Endodermal cell (in vitro differentiated cells): ENCODE measurements around the gene TUB. TPM values are rescaled to one million over a fixed set of nuclear protein-coding genes. Genes with fewer than 3 reads are reported as not detected.

Experiments used
- DNase-seq: peaks from one replicate; pipeline ENCODE4 v3.0.0-alpha.2; 2017
- H3K27ac ChIP-seq: 2 replicates; pipeline ENCODE4 v1.5.1; 2013; ENCODE audit warnings: mild to moderate bottlenecking, low read depth, low read length, moderate library complexity
- H3K27me3 ChIP-seq: 2 replicates; pipeline ENCODE4 v1.6.1; 2013; ENCODE audit warnings: mild to moderate bottlenecking, low read length, moderate library complexity; ENCODE audit not compliant: insufficient read depth, control insufficient read depth, poor library complexity, severe bottlenecking
- H3K36me3 ChIP-seq: 2 replicates; pipeline ENCODE4 v1.7.0; 2013; ENCODE audit warnings: mild to moderate bottlenecking, low read length, moderate library complexity; ENCODE audit not compliant: control insufficient read depth, insufficient read depth
- H3K4me1 ChIP-seq: one replicate; pipeline ENCODE4 v1.7.0; 2013; ENCODE audit warnings: low read length; ENCODE audit not compliant: control insufficient read depth, insufficient read depth
- H3K4me3 ChIP-seq: 2 replicates; pipeline ENCODE4 v1.5.1; 2013; ENCODE audit warnings: mild to moderate bottlenecking, low read length, moderate library complexity
- H3K9ac ChIP-seq: 2 replicates; pipeline ENCODE4 v1.6.1; 2013; ENCODE audit warnings: mild to moderate bottlenecking, low read length, moderate library complexity; ENCODE audit not compliant: poor library complexity, severe bottlenecking; ENCODE audit errors: extremely low read depth
- H3K9me3 ChIP-seq: 2 replicates; pipeline ENCODE4 v1.6.1; 2013; ENCODE audit warnings: mild to moderate bottlenecking, low read length, moderate library complexity; ENCODE audit not compliant: control insufficient read depth
- H3K27ac Mint-ChIP-seq: 2 replicates; pipeline ENCODE4 v1.8.0; 2020; ENCODE audit warnings: mixed read lengths
- H3K27me3 Mint-ChIP-seq: 2 replicates; pipeline ENCODE4 v1.8.0; 2021; ENCODE audit warnings: mild to moderate bottlenecking, mixed read lengths; ENCODE audit not compliant: insufficient read depth
- H3K36me3 Mint-ChIP-seq: 2 replicates; pipeline ENCODE4 v1.8.0; 2020; ENCODE audit warnings: low read depth, mixed read lengths
- H3K4me1 Mint-ChIP-seq: 2 replicates; pipeline ENCODE4 v1.8.0; 2020; ENCODE audit warnings: mixed read lengths
- H3K4me3 Mint-ChIP-seq: 2 replicates; pipeline ENCODE4 v1.8.0; 2020; ENCODE audit warnings: mild to moderate bottlenecking, moderate library complexity, mixed read lengths
- H3K9me3 Mint-ChIP-seq: 2 replicates; pipeline ENCODE4 v1.8.0; 2020; ENCODE audit warnings: mild to moderate bottlenecking, mixed read lengths
- WGBS, 2 experiments: methylation state at CpG; one replicate each; pipeline versions ENCODE4 v1.1.5 to v1.1.7; 2013; ENCODE audit warnings: missing lambda C conversion rate in 2 of 2, mixed read lengths in 1 of 2; ENCODE audit not compliant: insufficient coverage in 1 of 2, insufficient read length in 1 of 2; 5-methylcytosine and 5-hydroxymethylcytosine counted together
- total RNA-seq, 2 donors: library from RNA; stranded (reverse); fragmentation: NEBNext Ultra II Directional in 1 of 2; extraction: Animal tissue kit (Norgen Biotek cat#: 25700) in 1 of 2; gene quantifications; 2 replicates in 1 of 2; 3 replicates in 1 of 2; pipeline ENCODE4 v1.2.1, GENCODE V29; 2021
- TF ChIP-seq, protein P1 (sequence below): fragments of 200-600 bp; sonication (generic); conservative IDR thresholded peaks from 2 replicates; pipeline ENCODE4 v1.5.0; 2021; ENCODE audit warnings: antibody characterized with exemption, mild to moderate bottlenecking

The TUB gene
- total RNA-seq, 2 donors from 2014 or later = 15.8 to 29.9 TPM

DNA sequence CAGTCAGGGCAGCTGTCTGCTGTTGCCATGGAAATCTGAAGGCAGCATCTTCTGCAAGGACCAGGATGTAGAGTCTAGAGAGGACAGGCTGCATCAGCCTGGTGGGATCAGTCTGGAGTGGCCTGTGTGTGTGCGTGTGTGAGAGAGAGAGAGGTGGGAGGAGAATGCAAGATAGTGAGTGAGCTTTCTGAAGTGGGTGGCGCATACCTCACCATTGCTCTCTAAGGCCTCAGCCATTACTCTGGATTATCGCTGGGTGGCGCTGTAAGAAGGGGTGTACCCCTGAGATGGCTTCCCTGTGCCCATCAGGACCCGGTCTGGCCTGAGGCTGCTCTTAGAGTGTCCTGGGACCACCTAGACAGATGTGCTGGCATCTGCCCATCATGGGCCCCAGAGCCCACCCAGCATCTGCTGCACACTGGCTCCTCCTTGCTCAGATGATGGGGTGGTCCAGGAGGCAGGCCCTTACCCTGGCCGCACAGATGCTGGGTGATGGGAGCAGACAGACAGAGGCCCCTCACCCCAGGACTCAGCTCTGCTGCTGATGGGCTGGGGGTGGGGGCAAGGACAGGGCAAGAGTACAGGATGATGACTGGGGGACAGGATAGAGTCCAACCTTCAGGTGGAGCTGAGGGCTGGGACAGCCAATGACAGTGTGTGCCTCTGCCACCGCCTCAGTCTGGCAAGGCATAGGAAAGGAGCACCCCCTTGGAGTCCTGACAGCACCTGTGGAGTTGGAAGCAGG lies 25.7 kb upstream of the TUB start:
- Histone ChIP-seq H3K36me3 (no peaks in the 10 kb centered on the region), H3K4me3 (no peak overlapping the region), H3K27me3 (no peaks in the 10 kb centered on the region), H3K27ac (no peak overlapping the region), H3K4me1 (no peaks in the 10 kb centered on the region), H3K9me3 (no peaks in the 10 kb centered on the region), H3K9ac (no peak overlapping the region)
- TF ChIP-seq, protein P1, sequence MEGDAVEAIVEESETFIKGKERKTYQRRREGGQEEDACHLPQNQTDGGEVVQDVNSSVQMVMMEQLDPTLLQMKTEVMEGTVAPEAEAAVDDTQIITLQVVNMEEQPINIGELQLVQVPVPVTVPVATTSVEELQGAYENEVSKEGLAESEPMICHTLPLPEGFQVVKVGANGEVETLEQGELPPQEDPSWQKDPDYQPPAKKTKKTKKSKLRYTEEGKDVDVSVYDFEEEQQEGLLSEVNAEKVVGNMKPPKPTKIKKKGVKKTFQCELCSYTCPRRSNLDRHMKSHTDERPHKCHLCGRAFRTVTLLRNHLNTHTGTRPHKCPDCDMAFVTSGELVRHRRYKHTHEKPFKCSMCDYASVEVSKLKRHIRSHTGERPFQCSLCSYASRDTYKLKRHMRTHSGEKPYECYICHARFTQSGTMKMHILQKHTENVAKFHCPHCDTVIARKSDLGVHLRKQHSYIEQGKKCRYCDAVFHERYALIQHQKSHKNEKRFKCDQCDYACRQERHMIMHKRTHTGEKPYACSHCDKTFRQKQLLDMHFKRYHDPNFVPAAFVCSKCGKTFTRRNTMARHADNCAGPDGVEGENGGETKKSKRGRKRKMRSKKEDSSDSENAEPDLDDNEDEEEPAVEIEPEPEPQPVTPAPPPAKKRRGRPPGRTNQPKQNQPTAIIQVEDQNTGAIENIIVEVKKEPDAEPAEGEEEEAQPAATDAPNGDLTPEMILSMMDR = peak; percentile 72
- no peak overlapping the region for H3K27ac Mint-ChIP-seq
- H3K4me1 Mint-ChIP-seq = peaks cover 6% of the 10 kb centered on the region
- DNase-seq = peak; percentile 78
- H3K9me3 Mint-ChIP-seq = no peaks in the 10 kb centered on the region
- WGBS, 2 experiments = 65 to 91% methylated on average over 5 to 7 of the region's 7 CpGs
- no peaks in the 10 kb centered on the region for H3K36me3 Mint-ChIP-seq
- peaks cover 6% of the 10 kb centered on the region for H3K27me3 Mint-ChIP-seq
- H3K4me3 Mint-ChIP-seq = no peak overlapping the region

DNA sequence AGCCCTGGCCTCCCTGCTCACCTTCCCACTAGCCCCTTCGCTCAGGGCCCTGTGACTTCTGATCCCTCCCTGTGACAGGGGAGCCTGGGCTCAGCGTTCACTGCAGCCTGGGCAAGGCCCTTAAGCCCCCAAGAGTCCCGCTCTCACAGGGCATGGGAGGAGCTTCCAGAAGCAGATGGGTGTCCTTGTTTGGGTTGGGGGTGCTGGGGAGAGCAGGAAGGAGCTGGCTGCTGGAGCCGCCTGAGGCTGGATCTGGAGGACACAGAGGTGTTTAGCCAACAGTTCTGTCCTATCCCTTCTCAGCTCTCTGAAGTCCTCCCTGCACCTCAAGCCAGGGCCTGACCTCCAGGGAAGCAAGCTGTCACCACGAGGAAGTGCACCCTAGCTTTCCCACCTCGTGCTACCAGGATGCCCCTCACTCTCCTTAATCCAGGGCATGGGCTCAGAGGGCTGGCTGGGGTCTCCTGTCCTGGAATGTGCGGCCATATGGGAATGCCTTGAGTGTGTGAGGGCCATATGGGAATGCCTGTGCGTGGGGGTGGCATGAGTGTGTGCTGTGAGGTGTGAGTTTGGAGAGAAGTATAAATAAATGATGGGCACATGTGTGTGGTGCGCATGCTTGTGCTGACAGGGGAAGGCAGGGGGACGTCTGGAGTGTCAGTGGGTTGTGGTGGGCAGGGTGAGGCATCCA lies 25.0 kb upstream of the TUB start:
- Mint-ChIP-seq H3K4me3 (no peak overlapping the region), H3K36me3 (no peaks in the 10 kb centered on the region), H3K4me1 (peaks cover 6% of the 10 kb centered on the region), H3K27ac (no peak overlapping the region), H3K27me3 (peaks cover 4% of the 10 kb centered on the region), H3K9me3 (no peaks in the 10 kb centered on the region)
- no peak overlapping the region for H3K9ac ChIP-seq
- no peak overlapping the region for H3K27ac ChIP-seq
- no peak for DNase-seq
- TF ChIP-seq, protein P1 = no peak
- H3K4me1 ChIP-seq = no peaks in the 10 kb centered on the region
- no peaks in the 10 kb centered on the region for H3K9me3 ChIP-seq
- no peaks in the 10 kb centered on the region for H3K27me3 ChIP-seq
- no peak overlapping the region for H3K4me3 ChIP-seq
- WGBS, 2 experiments = 89 to 93% methylated on average over 2 to 10 of the region's 10 CpGs
- H3K36me3 ChIP-seq = no peaks in the 10 kb centered on the region

DNA sequence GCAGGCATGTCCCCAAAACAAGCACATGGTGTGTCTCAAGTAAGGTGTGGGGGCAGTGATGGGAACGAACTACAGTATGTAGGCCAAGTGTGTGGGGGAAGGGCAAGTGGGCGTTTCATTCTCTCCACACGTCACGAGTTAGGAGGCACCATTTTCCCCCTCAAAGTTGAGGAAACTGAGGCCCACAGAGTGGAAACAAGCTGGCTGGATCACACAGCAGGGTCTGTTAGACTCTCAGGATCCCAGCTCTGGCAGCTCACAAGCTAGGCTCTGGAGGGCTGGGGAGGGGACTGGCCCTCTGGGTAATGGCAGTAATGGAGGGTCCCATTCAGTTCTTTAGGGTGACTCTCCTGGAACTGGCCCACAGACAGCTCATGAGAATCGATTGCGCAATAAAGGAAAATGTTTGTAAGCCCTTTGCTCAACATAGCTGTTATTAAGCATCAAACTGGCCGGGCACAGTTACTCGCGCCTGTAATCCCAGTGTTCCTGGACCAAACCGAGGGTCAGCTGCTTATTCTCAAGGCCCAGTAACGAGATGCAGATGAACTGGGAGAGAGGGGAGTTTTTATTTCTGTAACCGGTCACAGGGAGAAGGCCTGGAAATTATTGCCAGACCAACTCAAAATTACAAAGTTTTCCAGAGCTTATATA lies 24.1 kb upstream of the TUB start:
- TF ChIP-seq, protein P1 = no peak
- H3K27ac ChIP-seq = no peak overlapping the region

More for the DNA sequence above, 24.1 kb upstream of the TUB start:
- Histone ChIP-seq H3K27me3 (no peaks in the 10 kb centered on the region), H3K4me1 (no peaks in the 10 kb centered on the region), H3K36me3 (no peaks in the 10 kb centered on the region), H3K4me3 (no peak overlapping the region), H3K9ac (no peak overlapping the region), H3K9me3 (no peaks in the 10 kb centered on the region)
- no peak for DNase-seq
- Mint-ChIP-seq H3K4me1 (peaks cover 11% of the 10 kb centered on the region), H3K36me3 (no peaks in the 10 kb centered on the region), H3K27ac (no peak overlapping the region), H3K9me3 (no peaks in the 10 kb centered on the region), H3K4me3 (no peak overlapping the region), H3K27me3 (no peaks in the 10 kb centered on the region)
- 90 to 93% methylated on average over 10 to 12 of the region's 12 CpGs for WGBS, 2 experiments
